NCI-H187 (cell line): ENCODE results near the gene OR6X1.
A peak's percentile ranks its signal among the peaks of the same experiment; 100 is the strongest.

Source experiments
- DNase-seq, 2 experiments: peaks; one replicate each; lab custom pipeline; 2025; lab: John Stamatoyannopoulos, UW

Gene OR6X1

DNA sequence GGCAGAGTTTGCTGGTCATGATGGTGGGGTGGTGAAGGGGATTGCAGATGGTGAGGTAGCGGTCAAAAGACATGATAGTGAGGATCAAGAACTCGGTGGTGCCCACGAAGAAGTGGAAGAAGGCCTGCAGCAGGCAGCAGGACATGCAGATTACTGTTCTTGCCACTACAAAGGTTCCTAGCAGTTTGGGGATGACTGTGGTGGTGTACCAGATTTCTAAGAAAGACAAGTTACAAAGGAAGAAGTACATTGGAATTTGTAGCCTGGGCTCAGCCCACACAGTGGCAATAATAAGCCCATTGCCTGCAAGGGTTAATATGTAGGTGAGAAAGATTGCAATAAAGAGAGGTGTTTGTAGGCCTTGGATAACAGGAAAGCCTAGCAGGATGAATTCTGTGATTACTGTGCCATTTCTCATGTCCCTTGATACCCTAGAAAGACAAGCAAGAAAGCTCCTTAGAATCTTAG is at the start of gene OR6X1:
TSS of gene OR6X1 (minus strand) at position 418 of the 468 bp plus-strand sequence. CDS start at position 418, 0 bp downstream.
- no peak for DNase-seq

- no peak for DNase-seq
Observed at GRCh38 chr11:123801765-123802164, 47.4 kb upstream of the OR6X1 start.

DNA sequence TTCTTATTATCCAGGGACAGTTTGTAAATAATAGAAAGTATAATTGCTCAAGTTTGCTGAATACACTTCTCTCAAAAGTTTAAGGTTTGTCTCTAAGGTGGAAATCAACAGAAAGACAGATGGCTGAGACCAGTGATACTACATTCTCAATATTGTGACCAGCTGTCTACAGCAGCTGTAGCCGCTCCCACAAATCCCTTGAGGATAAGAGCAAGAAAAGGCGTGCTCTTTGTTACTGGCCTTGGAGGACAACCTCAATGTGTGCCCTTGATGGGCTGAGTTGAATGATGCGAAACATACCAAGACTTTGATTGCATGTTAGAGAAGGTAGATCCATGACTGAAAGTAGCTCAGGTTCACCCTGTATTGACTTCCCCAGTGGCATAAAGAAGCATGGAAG is 45.7 kb upstream of the OR6X1 start:
- peak; percentile 12 to 23 for DNase-seq

DNA sequence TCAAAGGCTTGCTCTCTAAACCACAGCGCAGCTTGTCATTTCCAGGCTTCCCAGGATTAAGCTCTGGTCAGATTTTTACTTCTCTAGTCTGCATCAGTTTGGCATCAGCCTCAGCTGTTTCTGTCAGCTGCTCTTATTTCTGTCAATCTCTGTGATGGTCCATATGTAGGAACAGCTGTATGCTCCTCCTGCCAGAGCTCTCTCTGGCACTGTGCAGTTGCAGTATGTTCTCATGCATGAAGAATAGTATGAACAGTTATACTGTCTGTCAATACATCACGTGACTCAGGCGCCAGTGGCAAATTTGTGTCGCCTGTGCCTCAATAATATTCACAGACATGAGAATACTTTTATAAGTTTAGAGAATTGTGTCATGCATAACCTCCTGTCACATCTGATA is 45.1 kb upstream of the OR6X1 start:
- DNase-seq, result no peak

DNA sequence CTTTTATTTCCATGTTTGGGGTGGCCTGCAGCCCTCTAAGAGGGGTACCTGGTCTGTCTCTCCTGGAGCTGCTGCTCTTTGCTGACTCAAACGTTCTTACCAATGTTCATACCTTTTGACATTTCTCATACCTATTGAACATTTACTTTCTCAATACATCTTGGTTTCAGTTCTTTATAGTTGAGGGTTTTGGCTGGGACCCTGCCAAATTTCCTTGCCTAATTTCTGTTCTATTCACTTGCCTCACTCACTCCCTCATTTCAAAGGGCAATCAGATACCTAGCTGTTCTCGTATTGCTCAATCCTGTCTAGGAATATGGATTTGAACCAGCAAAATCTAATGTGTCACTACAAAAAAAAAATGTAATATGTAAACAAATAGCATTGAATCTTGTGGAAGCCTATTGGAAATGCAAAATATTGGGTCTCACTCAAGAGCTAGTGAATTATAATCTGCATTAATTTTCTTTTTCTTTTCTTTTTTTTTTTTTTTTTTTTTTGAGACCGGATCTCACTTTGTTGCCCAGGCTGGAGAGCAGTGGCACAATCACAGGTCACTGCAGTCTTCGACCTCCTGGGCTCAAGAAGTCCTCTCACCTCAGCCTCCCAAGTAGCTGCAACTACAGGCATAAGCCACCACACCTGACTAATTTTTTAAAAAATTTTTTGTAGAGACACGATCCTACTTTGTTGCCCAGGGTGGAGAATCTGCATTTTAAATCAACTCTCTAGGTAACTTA is 44.4 kb upstream of the OR6X1 start:
- no peak for DNase-seq

GRCh38 chr11:123798079-123798478 is 43.8 kb upstream of the OR6X1 start:
- DNase-seq, result no peak

DNA sequence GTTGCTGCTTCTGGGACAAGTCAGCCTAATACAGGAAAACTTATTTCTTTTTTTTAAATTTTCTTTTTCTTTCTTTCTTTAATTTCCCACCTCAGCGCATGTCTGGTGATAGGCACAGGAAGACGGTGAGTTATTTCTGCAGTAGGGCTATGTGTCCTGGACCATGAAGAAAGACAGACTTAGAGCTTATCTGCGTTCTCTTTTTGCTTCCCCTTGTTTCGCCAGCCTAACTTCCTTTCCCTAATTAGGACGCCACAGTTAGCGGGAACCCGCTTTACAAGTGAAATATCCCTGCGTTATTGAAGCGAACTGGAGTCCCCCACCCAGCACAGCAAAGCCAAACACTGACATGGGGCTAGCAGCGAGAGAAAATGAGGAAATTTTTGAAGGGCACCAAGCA is 43.2 kb upstream of the OR6X1 start:
- DNase-seq, result no peak

GRCh38 chr11:123797114-123797513 is 42.8 kb upstream of the OR6X1 start:
- DNase-seq, result peak; percentile 67 to 71

DNA sequence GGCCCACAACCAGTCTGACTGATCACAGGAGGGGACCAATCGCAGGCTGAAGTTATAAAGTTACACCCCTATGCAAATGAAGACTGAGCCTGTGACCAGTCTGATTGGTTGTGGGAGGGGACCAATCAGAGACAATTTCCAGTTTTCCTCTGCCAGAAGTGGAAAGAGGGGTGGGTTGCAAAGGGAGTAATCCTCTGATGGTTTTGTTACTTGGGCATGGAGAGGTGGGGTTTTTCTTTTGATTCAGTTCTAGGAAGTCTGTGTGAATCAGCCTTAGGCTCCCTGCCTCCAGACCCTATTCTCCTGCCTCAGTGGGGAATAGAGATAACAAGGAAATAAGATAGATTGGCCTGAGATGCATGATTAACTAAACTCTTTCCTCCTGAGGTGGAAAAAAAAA is 41.9 kb upstream of the OR6X1 start:
- no peak for DNase-seq

DNA sequence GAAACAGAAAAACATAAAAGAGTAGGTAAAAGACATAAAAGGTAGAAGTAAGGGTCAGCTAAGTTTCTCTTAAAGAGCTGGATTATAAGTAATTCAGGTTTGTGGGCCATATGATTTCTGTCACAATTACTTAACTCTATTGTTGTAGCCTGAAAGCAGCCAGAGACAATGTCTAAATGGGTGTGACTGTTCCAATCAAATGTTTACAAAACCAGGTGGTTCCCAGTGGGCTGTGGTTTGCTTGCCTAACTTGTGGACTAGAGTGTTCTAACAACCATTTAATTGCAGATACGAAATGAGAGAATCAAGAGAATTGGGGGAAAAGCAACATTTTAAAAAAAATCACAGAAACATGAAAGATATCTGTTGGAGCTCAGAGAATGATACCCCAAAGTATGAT is 29.2 kb upstream of the OR6X1 start:
- no peak for DNase-seq

- no peak for DNase-seq
Observed at GRCh38 chr11:123778511-123778910, 24.2 kb upstream of the OR6X1 start.

- DNase-seq, result no peak
Observed at GRCh38 chr11:123775715-123776549, 21.6 kb upstream of the OR6X1 start.

GRCh38 chr11:123775289-123775688 is 21.0 kb upstream of the OR6X1 start:
- no peak for DNase-seq

DNA sequence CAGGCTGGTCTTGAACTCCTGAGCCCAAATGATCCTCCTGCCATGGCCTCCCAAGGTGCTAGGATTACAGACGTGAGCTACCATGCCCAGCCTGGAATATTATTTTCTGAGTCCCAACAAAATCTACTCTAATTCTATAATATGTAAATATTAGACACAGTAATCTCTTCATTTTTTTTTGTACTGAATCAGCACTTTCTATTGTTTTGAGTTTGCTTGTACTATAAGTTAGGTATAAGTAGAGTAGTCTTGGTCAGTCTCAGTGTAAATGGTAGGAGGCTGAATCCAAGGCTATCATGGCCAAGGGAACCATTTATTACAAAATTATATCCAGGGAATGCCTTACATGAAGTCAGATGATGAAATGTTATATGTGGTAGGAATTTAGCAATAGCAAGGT is 19.6 kb upstream of the OR6X1 start:
- DNase-seq, result no peak

DNA sequence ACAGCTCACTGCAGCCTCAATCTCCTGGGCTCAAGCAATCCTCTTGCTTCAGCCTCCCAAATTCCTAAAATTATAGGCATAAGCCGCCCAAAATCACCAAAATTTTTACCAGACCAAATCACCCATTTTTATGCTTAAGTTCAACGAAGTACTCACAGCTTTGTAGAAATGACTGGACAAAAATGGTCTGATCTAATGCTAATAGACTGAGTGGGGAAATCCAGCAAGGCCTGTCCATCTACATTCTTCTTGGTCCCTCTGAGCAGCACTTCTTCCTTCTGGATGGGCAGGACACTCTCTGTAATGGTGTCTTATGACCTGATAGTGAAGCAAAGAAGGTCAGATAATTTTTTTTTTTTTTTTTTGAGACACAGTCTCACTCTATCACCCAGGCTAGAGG is 18.7 kb upstream of the OR6X1 start:
- DNase-seq, result no peak

- no peak for DNase-seq
Observed at GRCh38 chr11:123771664-123772063, 17.3 kb upstream of the OR6X1 start.

- DNase-seq, result no peak
Observed at GRCh38 chr11:123770712-123771111, 16.4 kb upstream of the OR6X1 start.

GRCh38 chr11:123765601-123766000 is 11.3 kb upstream of the OR6X1 start:
- no peak for DNase-seq

GRCh38 chr11:123762422-123762821 is 8.1 kb upstream of the OR6X1 start:
- DNase-seq, result no peak

DNA sequence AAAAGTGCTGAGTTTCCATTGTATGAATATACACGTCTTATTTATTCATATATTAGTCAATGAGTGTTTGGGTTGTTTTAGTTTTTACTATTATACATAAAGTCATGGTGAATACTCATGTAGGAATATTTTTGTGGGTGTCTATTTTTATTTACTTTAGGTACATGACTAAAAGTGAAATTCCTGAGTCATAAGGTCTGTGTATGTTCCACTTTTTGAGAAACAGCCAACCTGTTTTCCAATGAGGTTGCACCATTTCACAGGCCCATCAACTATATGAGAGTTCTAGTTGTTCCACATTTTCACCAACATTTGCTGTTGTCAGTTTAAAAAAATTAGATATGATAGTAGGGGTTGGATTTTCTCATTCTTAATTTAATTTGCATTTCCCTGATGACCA is 6.6 kb upstream of the OR6X1 start:
- DNase-seq, result no peak

- DNase-seq, result no peak
Observed at GRCh38 chr11:123757976-123758375, 3.7 kb upstream of the OR6X1 start.

- DNase-seq, result no peak
Observed at GRCh38 chr11:123755813-123756212, 1.5 kb upstream of the OR6X1 start.

DNA sequence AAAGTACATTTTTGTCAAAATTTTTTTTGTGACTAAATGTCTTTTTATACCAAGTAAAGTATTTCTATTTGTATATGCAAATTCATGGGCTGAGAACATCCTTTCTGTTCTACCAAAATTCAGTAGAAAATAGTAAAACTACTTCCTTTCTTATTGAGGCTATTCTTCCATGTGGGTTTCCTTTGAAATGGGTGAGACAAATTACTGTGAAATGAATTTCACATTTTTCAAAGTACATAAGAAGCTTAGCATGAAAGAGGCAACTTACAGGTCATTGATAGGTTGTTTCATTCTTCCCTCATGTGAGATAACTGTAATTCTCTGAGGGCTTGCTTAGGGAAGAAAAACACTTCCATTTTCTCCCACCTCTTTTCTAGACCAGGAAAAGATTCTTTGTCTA is 1.0 kb upstream of the OR6X1 start:
- no peak for DNase-seq
